ENCODE measurements around the gene SLC7A6. TPM values are rescaled to one million over a fixed set of nuclear protein-coding genes. Genes with fewer than 3 reads are reported as not detected.

SLC7A6 gene
- total and polyA plus RNA-seq, 2 of the 13 experiments (the other 11 are each of a cell fraction or from before 2014, with no cell fraction given): 35.8 to 70.8 TPM

DNA sequence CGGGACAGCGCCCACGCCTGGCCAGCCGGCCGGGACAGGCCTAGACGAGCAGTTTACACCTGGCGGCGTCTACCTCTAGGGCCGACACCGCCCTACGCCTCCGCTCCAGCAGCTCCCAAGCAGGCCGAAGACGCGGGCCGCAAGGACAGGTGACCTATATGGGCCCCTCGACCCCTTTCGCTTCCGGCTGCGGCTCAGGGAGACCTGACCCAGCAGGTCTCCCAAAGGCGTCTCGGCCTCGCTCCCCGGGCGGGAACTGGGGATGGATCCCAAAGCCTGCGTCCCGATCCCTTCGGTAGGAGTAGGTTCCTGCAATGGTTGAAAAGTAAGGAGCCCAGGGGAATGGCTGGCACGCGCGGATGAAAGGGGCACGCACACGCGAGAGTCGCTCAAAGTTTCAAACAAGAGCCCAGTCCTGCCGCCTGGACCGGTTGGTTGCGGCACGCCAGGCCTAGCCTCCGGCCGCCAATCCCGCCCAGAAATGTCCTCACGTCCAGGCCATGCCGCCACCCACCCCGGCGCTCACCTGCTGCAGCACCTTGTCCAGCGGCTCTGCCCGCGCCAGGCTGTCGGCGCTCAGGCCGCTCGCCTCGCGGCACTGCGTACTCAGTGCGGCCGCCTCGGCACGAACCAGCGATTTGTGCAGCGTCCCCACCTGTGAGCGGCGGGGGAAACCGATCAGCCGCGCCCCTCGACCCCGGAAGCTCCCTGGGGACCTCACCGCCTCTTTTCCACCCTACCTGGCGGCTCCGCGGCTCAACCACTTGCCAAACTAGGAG is 29.0 kb upstream of the SLC7A6 start (continued):
- TF ChIP-seq NFE2 (CRISPR knock-in tag; IDR thresholded peaks at IDR 0.05): no peak
- peak; percentile 54; the same call in 1 of the 2 replicates for TF ChIP-seq ZNF572 (CRISPR knock-in tag; IDR thresholded peaks at IDR 0.05)
- TF ChIP-seq, protein P1, sequence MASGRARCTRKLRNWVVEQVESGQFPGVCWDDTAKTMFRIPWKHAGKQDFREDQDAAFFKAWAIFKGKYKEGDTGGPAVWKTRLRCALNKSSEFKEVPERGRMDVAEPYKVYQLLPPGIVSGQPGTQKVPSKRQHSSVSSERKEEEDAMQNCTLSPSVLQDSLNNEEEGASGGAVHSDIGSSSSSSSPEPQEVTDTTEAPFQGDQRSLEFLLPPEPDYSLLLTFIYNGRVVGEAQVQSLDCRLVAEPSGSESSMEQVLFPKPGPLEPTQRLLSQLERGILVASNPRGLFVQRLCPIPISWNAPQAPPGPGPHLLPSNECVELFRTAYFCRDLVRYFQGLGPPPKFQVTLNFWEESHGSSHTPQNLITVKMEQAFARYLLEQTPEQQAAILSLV (CRISPR knock-in tag; IDR thresholded peaks at IDR 0.05; ENCODE audit: borderline replicate concordance): peak; percentile 26; the same call in 1 of the 2 replicates
- TF ChIP-seq, protein P2, sequence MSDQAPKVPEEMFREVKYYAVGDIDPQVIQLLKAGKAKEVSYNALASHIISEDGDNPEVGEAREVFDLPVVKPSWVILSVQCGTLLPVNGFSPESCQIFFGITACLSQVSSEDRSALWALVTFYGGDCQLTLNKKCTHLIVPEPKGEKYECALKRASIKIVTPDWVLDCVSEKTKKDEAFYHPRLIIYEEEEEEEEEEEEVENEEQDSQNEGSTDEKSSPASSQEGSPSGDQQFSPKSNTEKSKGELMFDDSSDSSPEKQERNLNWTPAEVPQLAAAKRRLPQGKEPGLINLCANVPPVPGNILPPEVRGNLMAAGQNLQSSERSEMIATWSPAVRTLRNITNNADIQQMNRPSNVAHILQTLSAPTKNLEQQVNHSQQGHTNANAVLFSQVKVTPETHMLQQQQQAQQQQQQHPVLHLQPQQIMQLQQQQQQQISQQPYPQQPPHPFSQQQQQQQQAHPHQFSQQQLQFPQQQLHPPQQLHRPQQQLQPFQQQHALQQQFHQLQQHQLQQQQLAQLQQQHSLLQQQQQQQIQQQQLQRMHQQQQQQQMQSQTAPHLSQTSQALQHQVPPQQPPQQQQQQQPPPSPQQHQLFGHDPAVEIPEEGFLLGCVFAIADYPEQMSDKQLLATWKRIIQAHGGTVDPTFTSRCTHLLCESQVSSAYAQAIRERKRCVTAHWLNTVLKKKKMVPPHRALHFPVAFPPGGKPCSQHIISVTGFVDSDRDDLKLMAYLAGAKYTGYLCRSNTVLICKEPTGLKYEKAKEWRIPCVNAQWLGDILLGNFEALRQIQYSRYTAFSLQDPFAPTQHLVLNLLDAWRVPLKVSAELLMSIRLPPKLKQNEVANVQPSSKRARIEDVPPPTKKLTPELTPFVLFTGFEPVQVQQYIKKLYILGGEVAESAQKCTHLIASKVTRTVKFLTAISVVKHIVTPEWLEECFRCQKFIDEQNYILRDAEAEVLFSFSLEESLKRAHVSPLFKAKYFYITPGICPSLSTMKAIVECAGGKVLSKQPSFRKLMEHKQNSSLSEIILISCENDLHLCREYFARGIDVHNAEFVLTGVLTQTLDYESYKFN (CRISPR knock-in tag; conservative IDR thresholded peaks at IDR 0.05): no peak
- no peak for TF ChIP-seq SATB2 (CRISPR knock-in tag; IDR thresholded peaks at IDR 0.05)
- TF ChIP-seq PHB2 (IDR thresholded peaks at IDR 0.05; ENCODE audit: partially characterized antibody): no peak
- no peak for TF ChIP-seq ATF7 (IDR thresholded peaks at IDR 0.05)
- no peak; the same call in 1 of the 2 replicates for TF ChIP-seq ATF7 (CRISPR knock-in tag; IDR thresholded peaks at IDR 0.05)
- no peak; the same call in 1 of the 2 replicates for TF ChIP-seq ZNF225 (CRISPR knock-in tag; IDR thresholded peaks at IDR 0.05)
- TF ChIP-seq, protein P3, sequence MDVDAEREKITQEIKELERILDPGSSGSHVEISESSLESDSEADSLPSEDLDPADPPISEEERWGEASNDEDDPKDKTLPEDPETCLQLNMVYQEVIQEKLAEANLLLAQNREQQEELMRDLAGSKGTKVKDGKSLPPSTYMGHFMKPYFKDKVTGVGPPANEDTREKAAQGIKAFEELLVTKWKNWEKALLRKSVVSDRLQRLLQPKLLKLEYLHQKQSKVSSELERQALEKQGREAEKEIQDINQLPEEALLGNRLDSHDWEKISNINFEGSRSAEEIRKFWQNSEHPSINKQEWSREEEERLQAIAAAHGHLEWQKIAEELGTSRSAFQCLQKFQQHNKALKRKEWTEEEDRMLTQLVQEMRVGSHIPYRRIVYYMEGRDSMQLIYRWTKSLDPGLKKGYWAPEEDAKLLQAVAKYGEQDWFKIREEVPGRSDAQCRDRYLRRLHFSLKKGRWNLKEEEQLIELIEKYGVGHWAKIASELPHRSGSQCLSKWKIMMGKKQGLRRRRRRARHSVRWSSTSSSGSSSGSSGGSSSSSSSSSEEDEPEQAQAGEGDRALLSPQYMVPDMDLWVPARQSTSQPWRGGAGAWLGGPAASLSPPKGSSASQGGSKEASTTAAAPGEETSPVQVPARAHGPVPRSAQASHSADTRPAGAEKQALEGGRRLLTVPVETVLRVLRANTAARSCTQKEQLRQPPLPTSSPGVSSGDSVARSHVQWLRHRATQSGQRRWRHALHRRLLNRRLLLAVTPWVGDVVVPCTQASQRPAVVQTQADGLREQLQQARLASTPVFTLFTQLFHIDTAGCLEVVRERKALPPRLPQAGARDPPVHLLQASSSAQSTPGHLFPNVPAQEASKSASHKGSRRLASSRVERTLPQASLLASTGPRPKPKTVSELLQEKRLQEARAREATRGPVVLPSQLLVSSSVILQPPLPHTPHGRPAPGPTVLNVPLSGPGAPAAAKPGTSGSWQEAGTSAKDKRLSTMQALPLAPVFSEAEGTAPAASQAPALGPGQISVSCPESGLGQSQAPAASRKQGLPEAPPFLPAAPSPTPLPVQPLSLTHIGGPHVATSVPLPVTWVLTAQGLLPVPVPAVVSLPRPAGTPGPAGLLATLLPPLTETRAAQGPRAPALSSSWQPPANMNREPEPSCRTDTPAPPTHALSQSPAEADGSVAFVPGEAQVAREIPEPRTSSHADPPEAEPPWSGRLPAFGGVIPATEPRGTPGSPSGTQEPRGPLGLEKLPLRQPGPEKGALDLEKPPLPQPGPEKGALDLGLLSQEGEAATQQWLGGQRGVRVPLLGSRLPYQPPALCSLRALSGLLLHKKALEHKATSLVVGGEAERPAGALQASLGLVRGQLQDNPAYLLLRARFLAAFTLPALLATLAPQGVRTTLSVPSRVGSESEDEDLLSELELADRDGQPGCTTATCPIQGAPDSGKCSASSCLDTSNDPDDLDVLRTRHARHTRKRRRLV (CRISPR knock-in tag; IDR thresholded peaks at IDR 0.05): peak; percentile 69; the same call in 1 of the 2 replicates
- TF ChIP-seq, protein P4, sequence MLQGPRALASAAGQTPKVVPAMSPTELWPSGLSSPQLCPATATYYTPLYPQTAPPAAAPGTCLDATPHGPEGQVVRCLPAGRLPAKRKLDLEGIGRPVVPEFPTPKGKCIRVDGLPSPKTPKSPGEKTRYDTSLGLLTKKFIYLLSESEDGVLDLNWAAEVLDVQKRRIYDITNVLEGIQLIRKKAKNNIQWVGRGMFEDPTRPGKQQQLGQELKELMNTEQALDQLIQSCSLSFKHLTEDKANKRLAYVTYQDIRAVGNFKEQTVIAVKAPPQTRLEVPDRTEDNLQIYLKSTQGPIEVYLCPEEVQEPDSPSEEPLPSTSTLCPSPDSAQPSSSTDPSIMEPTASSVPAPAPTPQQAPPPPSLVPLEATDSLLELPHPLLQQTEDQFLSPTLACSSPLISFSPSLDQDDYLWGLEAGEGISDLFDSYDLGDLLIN (CRISPR knock-in tag; IDR thresholded peaks at IDR 0.05; ENCODE audit: borderline replicate concordance): no peak
- 0 out of 2 replicates have a peak, but pooled peaks have one; percentile 55 for TF ChIP-seq MEIS2 (CRISPR knock-in tag; IDR thresholded peaks at IDR 0.05)
- TF ChIP-seq SAP130 (CRISPR knock-in tag; IDR thresholded peaks at IDR 0.05; ENCODE audit: low read depth): peak; percentile 14; the same call in 1 of the 2 replicates
- no peak for TF ChIP-seq THYN1 (CRISPR knock-in tag; IDR thresholded peaks at IDR 0.05; ENCODE audit: borderline replicate concordance, low read depth)
- no peak; the same call in 1 of the 2 replicates for TF ChIP-seq ZNF138 (CRISPR knock-in tag; IDR thresholded peaks at IDR 0.05; ENCODE audit: low read depth)
- no peak for TF ChIP-seq PCBP2 (optimal IDR thresholded peaks at IDR 0.05; ENCODE audit: low read depth, low read length, poor library complexity, severe bottlenecking)
- peak; percentile 91 for TF ChIP-seq MTF2 (CRISPR knock-in tag; IDR thresholded peaks at IDR 0.05; ENCODE audit: borderline replicate concordance)
- TF ChIP-seq HOXD1 (CRISPR knock-in tag; IDR thresholded peaks at IDR 0.05): peak; percentile 43; the same call in 1 of the 2 replicates
